ENCODE data around the gene KRTAP10-10. TPM values are rescaled to one million over a fixed set of nuclear protein-coding genes. Genes with fewer than 3 reads are reported as not detected.
"Not testable (repeated sequence)": the region's sequence is repeated elsewhere in the genome, so short reads cannot be mapped to it uniquely, and the experiment has no call there.

KRTAP10-10 gene
- total RNA-seq, 4 donors from 2014 or later: not detected

GRCh38 chr21:44684077-44684476 lies 46.9 kb downstream of the KRTAP10-10 start:
- Histone ChIP-seq H3K27ac (no peak overlapping the region), H3K4me1 (no peaks in the 10 kb centered on the region), H3K27me3 (peaks cover 0 to 31% of the 10 kb centered on the region in 2 donors), H3K4me3 (no peak overlapping the region), H3K36me3 (no peaks in the 10 kb centered on the region), H3K9me3 (no peaks in the 10 kb centered on the region)
- DNase-seq (ENCODE audit: low spot score in 2 of 2): no peak
- WGBS, 2 donors: 77 to 85% methylated on average over 7 of the region's 7 CpGs
- TF ChIP-seq EP300 (IDR thresholded peaks at IDR 0.05) (no peak), POLR2A (IDR thresholded peaks at IDR 0.05) (no peak)
- TF ChIP-seq, protein P1, sequence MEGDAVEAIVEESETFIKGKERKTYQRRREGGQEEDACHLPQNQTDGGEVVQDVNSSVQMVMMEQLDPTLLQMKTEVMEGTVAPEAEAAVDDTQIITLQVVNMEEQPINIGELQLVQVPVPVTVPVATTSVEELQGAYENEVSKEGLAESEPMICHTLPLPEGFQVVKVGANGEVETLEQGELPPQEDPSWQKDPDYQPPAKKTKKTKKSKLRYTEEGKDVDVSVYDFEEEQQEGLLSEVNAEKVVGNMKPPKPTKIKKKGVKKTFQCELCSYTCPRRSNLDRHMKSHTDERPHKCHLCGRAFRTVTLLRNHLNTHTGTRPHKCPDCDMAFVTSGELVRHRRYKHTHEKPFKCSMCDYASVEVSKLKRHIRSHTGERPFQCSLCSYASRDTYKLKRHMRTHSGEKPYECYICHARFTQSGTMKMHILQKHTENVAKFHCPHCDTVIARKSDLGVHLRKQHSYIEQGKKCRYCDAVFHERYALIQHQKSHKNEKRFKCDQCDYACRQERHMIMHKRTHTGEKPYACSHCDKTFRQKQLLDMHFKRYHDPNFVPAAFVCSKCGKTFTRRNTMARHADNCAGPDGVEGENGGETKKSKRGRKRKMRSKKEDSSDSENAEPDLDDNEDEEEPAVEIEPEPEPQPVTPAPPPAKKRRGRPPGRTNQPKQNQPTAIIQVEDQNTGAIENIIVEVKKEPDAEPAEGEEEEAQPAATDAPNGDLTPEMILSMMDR (IDR thresholded peaks at IDR 0.05): no peak

- H3K27ac ChIP-seq: no peak overlapping the region
- H3K4me1 ChIP-seq: no peaks in the 10 kb centered on the region
- no peak for DNase-seq (ENCODE audit: low spot score in 2 of 2)
- H3K4me3 ChIP-seq: no peak overlapping the region
- H3K27me3 ChIP-seq: peaks cover 0 to 31% of the 10 kb centered on the region in 2 donors
- H3K9me3 ChIP-seq: no peaks in the 10 kb centered on the region
- TF ChIP-seq, protein P1 (IDR thresholded peaks at IDR 0.05): no peak
- TF ChIP-seq EP300 (IDR thresholded peaks at IDR 0.05) (no peak), POLR2A (IDR thresholded peaks at IDR 0.05) (no peak)
- H3K36me3 ChIP-seq: no peaks in the 10 kb centered on the region
- WGBS, 2 donors: 70 to 79% methylated on average over 6 of the region's 6 CpGs
These were observed 47.3 kb downstream of the KRTAP10-10 start for GRCh38 chr21:44684483-44684882.

GRCh38 chr21:44685050-44685449 lies 47.9 kb downstream of the KRTAP10-10 start:
- not testable (repeated sequence) for DNase-seq (ENCODE audit: low spot score in 2 of 2); H3K4me3 ChIP-seq; H3K27ac ChIP-seq; H3K36me3 ChIP-seq; H3K9me3 ChIP-seq; H3K4me1 ChIP-seq
- H3K27me3 ChIP-seq: peaks cover 0 to 31% of the 10 kb centered on the region in 2 donors
- 93 to 98% methylated on average over 3 to 6 of the region's 6 CpGs for WGBS, 2 donors

DNA sequence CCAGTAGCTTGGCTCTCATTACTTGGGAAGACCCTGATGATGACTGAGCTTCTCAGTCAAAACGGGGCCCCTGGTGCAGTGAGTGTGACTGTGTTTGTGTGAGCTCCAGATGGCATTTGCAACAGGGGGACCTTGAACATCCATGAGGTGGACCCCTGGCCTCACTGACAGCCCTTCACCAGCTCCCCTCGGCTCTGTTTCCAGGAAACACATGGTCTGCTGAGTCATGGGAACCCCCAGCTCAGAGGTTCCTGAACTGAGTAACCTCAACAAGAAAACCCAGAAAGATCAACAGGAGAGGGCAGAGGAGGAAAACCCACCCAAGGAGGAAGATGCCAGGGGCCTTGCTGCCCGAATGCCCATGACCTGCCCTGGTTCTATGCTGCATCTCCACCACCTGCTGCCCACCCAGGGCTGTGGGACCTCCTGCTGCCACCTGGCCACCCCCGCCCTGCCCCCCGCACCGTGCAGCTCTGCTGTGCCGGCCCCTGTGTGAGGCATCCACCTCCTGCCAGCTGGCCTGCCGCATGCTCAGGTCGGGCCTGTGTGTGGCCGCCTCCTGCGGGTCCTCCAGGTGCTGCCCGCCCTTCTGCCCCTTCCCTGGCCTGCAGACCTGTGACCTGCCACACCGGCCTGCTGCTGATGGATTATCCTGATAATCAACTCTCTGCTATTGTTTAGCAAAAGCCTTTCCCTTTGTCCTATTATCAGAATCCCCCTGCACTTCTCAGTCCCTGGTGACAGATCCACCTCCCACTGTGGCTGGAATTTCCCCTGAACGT lies 49.0 kb downstream of the KRTAP10-10 start:
- Histone ChIP-seq H3K9me3 (no peaks in the 10 kb centered on the region), H3K4me1 (no peaks in the 10 kb centered on the region), H3K36me3 (no peaks in the 10 kb centered on the region), H3K27me3 (peaks cover 0 to 31% of the 10 kb centered on the region in 2 donors), H3K27ac (no peak overlapping the region), H3K4me3 (no peak overlapping the region)
- no peak for TF ChIP-seq POLR2A (IDR thresholded peaks at IDR 0.05)
- TF ChIP-seq, protein P1 (IDR thresholded peaks at IDR 0.05): no peak
- no peak for TF ChIP-seq EP300 (IDR thresholded peaks at IDR 0.05)
- DNase-seq (ENCODE audit: low spot score in 2 of 2): no peak
- WGBS, 2 donors: 23 to 39% methylated on average over 8 to 14 of the region's 14 CpGs

GRCh38 chr21:44686843-44687561 lies 49.8 kb downstream of the KRTAP10-10 start:
- Histone ChIP-seq H3K36me3 (no peaks in the 10 kb centered on the region), H3K4me1 (no peaks in the 10 kb centered on the region), H3K27ac (no peak overlapping the region), H3K27me3 (peaks cover 0 to 31% of the 10 kb centered on the region in 2 donors), H3K9me3 (peaks cover 0 to 1% (median 0%) of the 10 kb centered on the region in 4 donors), H3K4me3 (no peak overlapping the region)
- WGBS, 2 donors: 56 to 66% methylated on average over 25 of the region's 25 CpGs
- DNase-seq (ENCODE audit: low spot score in 2 of 2): no peak
- TF ChIP-seq EP300 (IDR thresholded peaks at IDR 0.05): no peak

DNA sequence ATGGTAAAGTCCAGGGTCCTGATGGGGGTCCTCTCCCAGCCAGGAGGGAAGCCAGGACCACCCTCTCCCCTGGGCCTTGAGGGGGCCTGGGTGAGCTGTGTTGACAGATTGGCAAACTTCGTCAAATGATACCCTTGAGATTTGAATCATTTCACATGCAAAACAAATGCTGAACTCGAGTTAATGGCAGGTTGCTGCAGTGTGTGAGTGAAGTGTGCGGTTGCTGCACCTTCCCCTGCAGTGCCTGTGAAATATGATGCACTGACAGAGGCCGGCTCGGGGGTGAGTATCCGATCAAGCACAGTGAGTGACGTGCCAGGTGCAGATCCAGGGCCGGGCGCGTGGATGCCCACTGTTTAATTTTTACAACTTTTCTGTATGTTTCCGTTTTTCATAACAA lies 50.5 kb downstream of the KRTAP10-10 start:
- Histone ChIP-seq H3K36me3 (no peaks in the 10 kb centered on the region), H3K27me3 (peaks cover 0 to 31% of the 10 kb centered on the region in 2 donors), H3K4me1 (no peaks in the 10 kb centered on the region), H3K4me3 (no peak overlapping the region), H3K9me3 (peaks cover 0 to 8% (median 3%) of the 10 kb centered on the region in 4 donors), H3K27ac (no peak overlapping the region)
- no peak for DNase-seq (ENCODE audit: low spot score in 2 of 2)
- 45 to 54% methylated on average over 11 of the region's 11 CpGs for WGBS, 2 donors
- TF ChIP-seq POLR2A (IDR thresholded peaks at IDR 0.05) (no peak), EP300 (IDR thresholded peaks at IDR 0.05) (no peak)
- TF ChIP-seq, protein P1 (IDR thresholded peaks at IDR 0.05): no peak

All from tibial nerve (tissue), 4 donors.